ENCODE measurements around the gene CELSR1.

The CELSR1 gene

DNA sequence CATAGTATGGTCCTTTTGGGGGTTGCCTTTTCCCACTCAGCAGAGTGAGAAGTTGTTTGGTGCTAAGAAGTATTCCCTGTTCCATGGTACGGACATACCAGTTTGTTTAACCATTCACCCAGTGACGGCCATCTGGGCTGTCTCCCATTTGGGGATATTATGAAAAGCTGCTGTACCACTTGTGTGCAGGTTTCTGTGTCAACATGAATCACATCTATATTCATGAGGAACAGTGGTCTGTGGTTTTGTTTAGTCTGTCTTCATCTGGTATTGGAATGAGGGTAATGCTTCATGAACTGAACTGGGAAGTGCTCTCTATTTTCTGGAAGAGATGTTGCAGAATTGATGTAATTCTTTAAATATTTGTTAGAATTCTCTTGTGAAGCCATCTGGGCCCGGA lies 112.4 kb downstream of the CELSR1 start:
- H3K36me3 ChIP-seq (ENCODE audit: control insufficient read depth, low read length): no peaks in the 10 kb centered on the region
- no peaks in the 10 kb centered on the region for H3K27me3 ChIP-seq (ENCODE audit: control insufficient read depth, low read length)
- no peaks in the 10 kb centered on the region for H4K20me1 ChIP-seq (ENCODE audit: control insufficient read depth, insufficient read depth, low read depth, low read length)
- H3K9me3 ChIP-seq (ENCODE audit: control insufficient read depth, insufficient read depth, low read length): no peaks in the 10 kb centered on the region
- H3K4me2 ChIP-seq (ENCODE audit: low read length): no peak overlapping the region
- H3K9me2 ChIP-seq (replicated peaks; ENCODE audit: control insufficient read depth, low read length): no peaks in the 10 kb centered on the region
- no peaks in the 10 kb centered on the region for H3K79me2 ChIP-seq (ENCODE audit: control insufficient read depth, low read length)
- TF ChIP-seq CTCF (IDR thresholded peaks at IDR 0.05; ENCODE audit: low read depth, low read length, poor library complexity, severe bottlenecking): no peak
- TF ChIP-seq EZH2phosphoT487 (IDR thresholded peaks at IDR 0.05; ENCODE audit: borderline replicate concordance, low read length): no peak
- H3F3A ChIP-seq (ENCODE audit: control insufficient read depth, insufficient read depth): no peaks in the 10 kb centered on the region
- no peak overlapping the region for H3K27ac ChIP-seq (ENCODE audit: low read depth, low read length)
- H3K4me1 ChIP-seq (ENCODE audit: control insufficient read depth, low read length): no peaks in the 10 kb centered on the region
- H3K4me3 ChIP-seq (ENCODE audit: low read length): no peak overlapping the region

DNA sequence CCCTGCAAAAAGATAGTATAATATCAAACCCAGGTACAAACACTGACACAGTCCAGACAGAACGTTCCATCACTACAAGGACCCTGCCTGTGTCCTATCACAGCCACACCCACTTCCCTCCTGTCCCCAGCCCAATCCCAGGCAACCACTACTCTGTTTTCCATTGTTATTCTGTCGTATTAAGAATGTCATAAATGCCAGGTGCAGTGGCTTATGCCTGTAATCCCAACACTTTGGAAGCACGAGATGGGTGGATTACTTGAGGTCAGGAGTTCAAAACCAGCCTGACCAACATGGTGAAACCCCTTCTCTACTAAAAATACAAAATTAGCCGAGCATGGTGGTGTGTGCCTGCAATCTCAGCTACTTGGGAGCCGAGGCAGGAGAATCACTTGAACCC lies 112.9 kb downstream of the CELSR1 start:
- Histone ChIP-seq H3K36me3 (ENCODE audit: control insufficient read depth, low read length) (no peaks in the 10 kb centered on the region), H3K27me3 (ENCODE audit: control insufficient read depth, low read length) (no peaks in the 10 kb centered on the region), H3K4me1 (ENCODE audit: control insufficient read depth, low read length) (no peaks in the 10 kb centered on the region), H3K27ac (ENCODE audit: low read depth, low read length) (no peak overlapping the region), H3F3A (ENCODE audit: control insufficient read depth, insufficient read depth) (no peaks in the 10 kb centered on the region), H3K9me3 (ENCODE audit: control insufficient read depth, insufficient read depth, low read length) (no peaks in the 10 kb centered on the region), H3K79me2 (ENCODE audit: control insufficient read depth, low read length) (no peaks in the 10 kb centered on the region), H3K9me2 (replicated peaks; ENCODE audit: control insufficient read depth, low read length) (no peaks in the 10 kb centered on the region), H3K4me3 (ENCODE audit: low read length) (no peak overlapping the region), H4K20me1 (ENCODE audit: control insufficient read depth, insufficient read depth, low read depth, low read length) (no peaks in the 10 kb centered on the region), H3K4me2 (ENCODE audit: low read length) (no peak overlapping the region)
- TF ChIP-seq CTCF (IDR thresholded peaks at IDR 0.05; ENCODE audit: low read depth, low read length, poor library complexity, severe bottlenecking) (no peak), EZH2phosphoT487 (IDR thresholded peaks at IDR 0.05; ENCODE audit: borderline replicate concordance, low read length) (no peak)

DNA sequence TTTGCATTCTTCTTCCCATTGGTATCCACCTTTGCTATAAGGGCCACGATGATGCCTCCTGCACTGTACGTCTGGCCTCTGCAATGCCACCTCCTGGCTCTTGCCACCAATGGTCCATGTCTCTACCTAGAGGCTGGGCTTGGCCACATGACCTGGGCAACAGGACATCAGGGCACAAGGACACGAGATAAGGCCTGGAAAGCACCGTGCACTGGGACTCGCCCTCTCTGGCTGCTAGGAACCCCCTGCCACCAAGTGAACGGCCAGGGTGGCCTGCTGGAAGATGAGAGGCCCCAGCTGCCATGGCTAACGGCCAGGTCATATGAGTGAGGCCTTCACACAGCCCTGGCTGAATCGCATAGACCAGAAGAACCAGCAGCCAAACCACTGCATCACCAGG lies 114.5 kb downstream of the CELSR1 start:
- no peak overlapping the region for H3K4me3 ChIP-seq (ENCODE audit: low read length)
- no peaks in the 10 kb centered on the region for H3K36me3 ChIP-seq (ENCODE audit: control insufficient read depth, low read length)
- H4K20me1 ChIP-seq (ENCODE audit: control insufficient read depth, insufficient read depth, low read depth, low read length): no peaks in the 10 kb centered on the region
- H3K79me2 ChIP-seq (ENCODE audit: control insufficient read depth, low read length): no peaks in the 10 kb centered on the region
- H3K9me2 ChIP-seq (replicated peaks; ENCODE audit: control insufficient read depth, low read length): no peaks in the 10 kb centered on the region
- H3K4me1 ChIP-seq (ENCODE audit: control insufficient read depth, low read length): no peaks in the 10 kb centered on the region
- no peaks in the 10 kb centered on the region for H3K27me3 ChIP-seq (ENCODE audit: control insufficient read depth, low read length)
- no peak for TF ChIP-seq EZH2phosphoT487 (IDR thresholded peaks at IDR 0.05; ENCODE audit: borderline replicate concordance, low read length)
- no peak for TF ChIP-seq CTCF (IDR thresholded peaks at IDR 0.05; ENCODE audit: low read depth, low read length, poor library complexity, severe bottlenecking)
- H3K9me3 ChIP-seq (ENCODE audit: control insufficient read depth, insufficient read depth, low read length): no peaks in the 10 kb centered on the region
- no peaks in the 10 kb centered on the region for H3F3A ChIP-seq (ENCODE audit: control insufficient read depth, insufficient read depth)
- no peak overlapping the region for H3K27ac ChIP-seq (ENCODE audit: low read depth, low read length)
- H3K4me2 ChIP-seq (ENCODE audit: low read length): no peak overlapping the region

DNA sequence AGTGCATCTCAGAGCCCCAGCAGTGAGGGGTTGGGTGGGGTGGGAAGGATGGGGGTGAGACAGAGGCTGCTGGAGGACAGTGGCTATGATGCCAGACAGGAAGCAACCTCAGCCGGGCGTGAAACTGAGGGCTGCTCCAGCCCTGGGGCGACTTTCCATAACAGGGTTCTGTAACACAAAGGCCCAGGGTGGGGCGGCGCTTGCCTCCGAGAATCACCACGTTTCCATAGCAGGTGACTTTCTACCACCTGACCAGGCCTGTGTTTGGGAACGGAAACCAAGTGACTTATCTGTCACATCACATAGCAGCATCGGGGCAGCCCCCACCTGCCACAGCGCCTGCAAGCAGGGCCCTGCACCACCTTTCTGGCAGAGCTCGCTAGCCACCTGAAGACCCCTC lies 116.2 kb downstream of the CELSR1 start:
- Histone ChIP-seq H3K9me3 (ENCODE audit: control insufficient read depth, insufficient read depth, low read length) (no peaks in the 10 kb centered on the region), H3K9me2 (replicated peaks; ENCODE audit: control insufficient read depth, low read length) (no peaks in the 10 kb centered on the region), H3K4me1 (ENCODE audit: control insufficient read depth, low read length) (no peaks in the 10 kb centered on the region), H3K27me3 (ENCODE audit: control insufficient read depth, low read length) (no peaks in the 10 kb centered on the region), H3K27ac (ENCODE audit: low read depth, low read length) (no peak overlapping the region), H3K36me3 (ENCODE audit: control insufficient read depth, low read length) (no peaks in the 10 kb centered on the region), H4K20me1 (ENCODE audit: control insufficient read depth, insufficient read depth, low read depth, low read length) (no peaks in the 10 kb centered on the region), H3K4me3 (ENCODE audit: low read length) (no peak overlapping the region), H3F3A (ENCODE audit: control insufficient read depth, insufficient read depth) (no peaks in the 10 kb centered on the region), H3K79me2 (ENCODE audit: control insufficient read depth, low read length) (no peaks in the 10 kb centered on the region), H3K4me2 (ENCODE audit: low read length) (no peak overlapping the region)
- TF ChIP-seq CTCF (IDR thresholded peaks at IDR 0.05; ENCODE audit: low read depth, low read length, poor library complexity, severe bottlenecking) (no peak), EZH2phosphoT487 (IDR thresholded peaks at IDR 0.05; ENCODE audit: borderline replicate concordance, low read length) (no peak)

Data from DOHH2 (cell line).